ENCODE data around the gene TUBA1C.
"Not testable (repeated sequence)": the region's sequence is repeated elsewhere in the genome, so short reads cannot be mapped to it uniquely, and the experiment has no call there.

Gene TUBA1C

GRCh38 chr12:49274396-49275069, 9.7 kb downstream of the TUBA1C start:
- DNase-seq (ENCODE audit: low read depth, low spot score), result no peak
- Histone ChIP-seq H3K36me3 (ENCODE audit: insufficient read depth, low read length) (peaks cover 40% of the 10 kb centered on the region), H3K9me3 (ENCODE audit: low read depth, low read length) (no peaks in the 10 kb centered on the region), H3K4me3 (no peak overlapping the region), H3K9ac (ENCODE audit: insufficient read length) (no peak overlapping the region), H3K27ac (peak overlapping the region; percentile 57; the same call in 1 of the 2 replicates)
- TF ChIP-seq FOXP2 (optimal IDR thresholded peaks at IDR 0.05; ENCODE audit: control extremely low read depth, extremely low read length, insufficient read depth) (no peak), EZH2 (IDR thresholded peaks at IDR 0.05) (no peak), POLR2AphosphoS5 (IDR thresholded peaks at IDR 0.05; ENCODE audit: borderline replicate concordance, low read depth, low read length) (no peak; the same call in 1 of the 2 replicates)

- Histone ChIP-seq H3K36me3 (ENCODE audit: insufficient read depth, low read length) (peaks cover 19% of the 10 kb centered on the region), H3K27ac (no peak overlapping the region), H3K9ac (ENCODE audit: insufficient read length) (no peak overlapping the region), H3K9me3 (ENCODE audit: low read depth, low read length) (no peaks in the 10 kb centered on the region), H3K4me3 (no peak overlapping the region)
- no peak for DNase-seq (ENCODE audit: low read depth, low spot score)
- TF ChIP-seq POLR2AphosphoS5 (IDR thresholded peaks at IDR 0.05; ENCODE audit: borderline replicate concordance, low read depth, low read length), result no peak
- TF ChIP-seq FOXP2 (optimal IDR thresholded peaks at IDR 0.05; ENCODE audit: control extremely low read depth, extremely low read length, insufficient read depth), result no peak
- no peak for TF ChIP-seq EZH2 (IDR thresholded peaks at IDR 0.05)
These were observed 11.7 kb downstream of the TUBA1C start for GRCh38 chr12:49276304-49277290.

DNA sequence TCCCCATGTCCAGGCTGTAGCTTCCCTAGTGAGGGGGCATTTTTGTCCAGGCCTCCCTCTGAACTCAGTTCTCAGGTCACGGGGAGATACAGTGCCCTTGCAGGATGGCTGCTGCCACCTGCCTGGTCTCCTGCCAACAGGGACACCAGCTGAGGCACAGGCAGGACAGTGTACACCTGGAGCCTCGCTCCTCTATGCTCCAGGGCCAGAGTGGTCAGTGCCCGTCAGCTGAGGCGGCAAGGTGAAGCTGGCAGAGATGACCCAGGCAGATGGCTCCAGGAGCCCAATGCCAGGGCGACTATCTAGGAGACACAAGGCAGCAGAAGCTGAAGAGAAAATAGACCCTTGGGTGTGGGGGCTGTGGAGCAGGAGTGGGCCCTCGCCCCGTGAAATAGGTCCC, 12.6 kb downstream of the TUBA1C start:
- Histone ChIP-seq H3K27ac (no peak overlapping the region), H3K9ac (ENCODE audit: insufficient read length) (no peak overlapping the region), H3K9me3 (ENCODE audit: low read depth, low read length) (no peaks in the 10 kb centered on the region), H3K4me3 (no peak overlapping the region), H3K36me3 (ENCODE audit: insufficient read depth, low read length) (peaks cover 14% of the 10 kb centered on the region; the same call in 1 of the 2 replicates)
- no peak for TF ChIP-seq FOXP2 (optimal IDR thresholded peaks at IDR 0.05; ENCODE audit: control extremely low read depth, extremely low read length, insufficient read depth)
- TF ChIP-seq POLR2AphosphoS5 (IDR thresholded peaks at IDR 0.05; ENCODE audit: borderline replicate concordance, low read depth, low read length), result no peak
- TF ChIP-seq EZH2 (IDR thresholded peaks at IDR 0.05), result no peak
- DNase-seq (ENCODE audit: low read depth, low spot score), result no peak

GRCh38 chr12:49279706-49280159, 14.9 kb downstream of the TUBA1C start:
- no peak for TF ChIP-seq EZH2 (IDR thresholded peaks at IDR 0.05)
- no peak for TF ChIP-seq FOXP2 (optimal IDR thresholded peaks at IDR 0.05; ENCODE audit: control extremely low read depth, extremely low read length, insufficient read depth)
- TF ChIP-seq POLR2AphosphoS5 (IDR thresholded peaks at IDR 0.05; ENCODE audit: borderline replicate concordance, low read depth, low read length), result no peak
- H3K4me3 ChIP-seq, result no peak overlapping the region
- H3K27ac ChIP-seq, result peak overlapping the region; percentile 83
- H3K9me3 ChIP-seq (ENCODE audit: low read depth, low read length), result no peaks in the 10 kb centered on the region
- peak; percentile 58 for DNase-seq (ENCODE audit: low read depth, low spot score)
- H3K36me3 ChIP-seq (ENCODE audit: insufficient read depth, low read length), result no peaks in the 10 kb centered on the region
- H3K9ac ChIP-seq (ENCODE audit: insufficient read length), result peak overlapping the region; percentile 21

- not testable (repeated sequence) for H3K9me3 ChIP-seq (ENCODE audit: low read depth, low read length); H3K9ac ChIP-seq (ENCODE audit: insufficient read length)
These were observed 15.7 kb downstream of the TUBA1C start for GRCh38 chr12:49280545-49280944.

GRCh38 chr12:49282302-49282701, 17.4 kb downstream of the TUBA1C start:
- no peak overlapping the region for H3K9ac ChIP-seq (ENCODE audit: insufficient read length)
- TF ChIP-seq FOXP2 (optimal IDR thresholded peaks at IDR 0.05; ENCODE audit: control extremely low read depth, extremely low read length, insufficient read depth), result no peak
- no peak for TF ChIP-seq EZH2 (IDR thresholded peaks at IDR 0.05)
- no peak for TF ChIP-seq POLR2AphosphoS5 (IDR thresholded peaks at IDR 0.05; ENCODE audit: borderline replicate concordance, low read depth, low read length)
- no peak overlapping the region for H3K4me3 ChIP-seq
- no peaks in the 10 kb centered on the region for H3K36me3 ChIP-seq (ENCODE audit: insufficient read depth, low read length)
- no peak overlapping the region for H3K27ac ChIP-seq
- no peak for DNase-seq (ENCODE audit: low read depth, low spot score)
- no peaks in the 10 kb centered on the region for H3K9me3 ChIP-seq (ENCODE audit: low read depth, low read length)

More at GRCh38 chr12:49280545-49280944, 15.7 kb downstream of the TUBA1C start:
- H3K27ac ChIP-seq, result peak overlapping the region; percentile 83; the same call in 1 of the 2 replicates
- H3K36me3 ChIP-seq (ENCODE audit: insufficient read depth, low read length); DNase-seq (ENCODE audit: low read depth, low spot score); H3K4me3 ChIP-seq: not testable (repeated sequence)

- not testable (repeated sequence) for H3K9ac ChIP-seq (ENCODE audit: insufficient read length); H3K4me3 ChIP-seq; H3K36me3 ChIP-seq (ENCODE audit: insufficient read depth, low read length)
These were observed 18.0 kb downstream of the TUBA1C start for GRCh38 chr12:49282740-49283375.

More at GRCh38 chr12:49282740-49283375, 18.0 kb downstream of the TUBA1C start:
- DNase-seq (ENCODE audit: low read depth, low spot score); H3K27ac ChIP-seq; H3K9me3 ChIP-seq (ENCODE audit: low read depth, low read length): not testable (repeated sequence)

All from SK-N-MC (cell line).